PC-9 (cell line): ENCODE results near the gene GABRB1. TPM values are rescaled to one million over a fixed set of nuclear protein-coding genes. Genes with fewer than 3 reads are reported as not detected.

Experiments
- BruUV-seq: library from RNA; stranded (reverse); fragments of 400-500 nt; replicated peaks from 2 replicates; lab custom pipeline; 2021; lab: Mats Ljungman, UMichigan
- CTCF ChIA-PET: fragments of 300-600 bp; sonication (Branson Sonifier 250); formaldehyde crosslinking; loops from one replicate; lab custom pipeline; 2022; ENCODE audit warnings: antibody characterized with exemption; lab: Charles Lee
- POLR2A ChIA-PET: fragments of 300-600 bp; sonication (Branson Sonifier 250); formaldehyde crosslinking; loops from one replicate; lab custom pipeline; 2022; ENCODE audit warnings: antibody characterized with exemption; ENCODE audit not compliant: unreplicated experiment; lab: Charles Lee
- DNase-seq, 2 experiments: peaks; one replicate each; pipeline versions ENCODE4 v3.0.0 to v3.0.0-alpha.2; 2015 to 2022; ENCODE audit warnings: mixed read lengths in 1 of 2
- H2AFZ ChIP-seq: fragments of 200-600 bp; sonication (generic); 2 replicates; pipeline ENCODE4 v1.8.1; 2017; ENCODE audit warnings: antibody characterized with exemption
- H3F3A ChIP-seq: fragments of 200-600 bp; sonication (generic); 2 replicates; pipeline ENCODE4 v1.8.1; 2017; ENCODE audit warnings: antibody characterized with exemption, mild to moderate bottlenecking, low read depth; ENCODE audit not compliant: insufficient read depth
- H3K27ac ChIP-seq: fragments of 200-600 bp; sonication (generic); 2 replicates; pipeline ENCODE4 v1.6.1; 2016; ENCODE audit warnings: mixed run types
- H3K27me3 ChIP-seq: fragments of 200-600 bp; sonication (generic); 2 replicates; pipeline ENCODE4 v1.6.1; 2016; ENCODE audit warnings: low read depth, mixed run types; ENCODE audit not compliant: insufficient read depth
- H3K36me3 ChIP-seq: fragments of 200-600 bp; sonication (generic); 2 replicates; pipeline ENCODE4 v1.6.1; 2016; ENCODE audit warnings: low read depth, mixed run types
- H3K4me1 ChIP-seq: fragments of 200-600 bp; sonication (generic); replicated peaks from 2 replicates; pipeline ENCODE4 v1.6.1; 2016; ENCODE audit warnings: mixed run types; ENCODE audit not compliant: insufficient read depth
- H3K4me2 ChIP-seq: fragments of 200-600 bp; sonication (generic); 2 replicates; pipeline ENCODE4 v1.6.1; 2017; ENCODE audit warnings: mixed run types
- H3K4me3 ChIP-seq: fragments of 200-600 bp; sonication (generic); 2 replicates; pipeline ENCODE4 v1.6.1; 2016; ENCODE audit warnings: mixed run types
- H3K79me2 ChIP-seq: fragments of 200-600 bp; sonication (generic); 2 replicates; pipeline ENCODE4 v1.6.1; 2017; ENCODE audit warnings: low read depth, mixed run types
- H3K9me2 ChIP-seq: fragments of 200-600 bp; sonication (generic); 2 replicates; pipeline ENCODE4 v1.8.1; 2017; ENCODE audit warnings: mild to moderate bottlenecking; ENCODE audit not compliant: insufficient read depth
- H3K9me3 ChIP-seq: fragments of 200-600 bp; sonication (generic); 2 replicates; pipeline ENCODE4 v1.8.1; 2016; ENCODE audit warnings: low read depth; ENCODE audit not compliant: insufficient read depth
- H4K20me1 ChIP-seq: fragments of 200-600 bp; sonication (generic); 2 replicates; pipeline ENCODE4 v1.8.1; 2017; ENCODE audit not compliant: insufficient read depth
- CTCF ChIP-seq: fragments of 200-600 bp; sonication (generic); conservative IDR thresholded peaks from 2 replicates; pipeline ENCODE4 v1.6.1; 2017; ENCODE audit warnings: mixed run types, antibody characterized with exemption, mild to moderate bottlenecking, moderate library complexity
- EZH2 ChIP-seq: fragments of 200-600 bp; sonication (generic); IDR thresholded peaks from 2 replicates; pipeline ENCODE4 v1.8.0; 2017; ENCODE audit warnings: antibody characterized with exemption, low read depth
- intact Hi-C: fragments of 100-400 bp; cut with micrococcal nuclease; formaldehyde crosslinking; loops from one replicate; pipeline ENCODE4 v1.10.0; 2022; ENCODE audit not compliant: unreplicated experiment
- total RNA-seq: library from RNA; stranded (reverse); gene quantifications from 2 replicates; pipeline ENCODE4 v1.2.3, GENCODE V29; 2021

GABRB1 gene
- total RNA-seq, 1 experiment from 2014 or later = not detected

GRCh38 chr4:47221721-47222120, 190.4 kb downstream of the GABRB1 start:
- no peak for DNase-seq
- intact Hi-C loops = no loop called here
- POLR2A ChIA-PET = no interaction called here
- no peaks in the 10 kb centered on the region; the same call in 1 of the 2 replicates for H4K20me1 ChIP-seq
- H3K79me2 ChIP-seq = no peaks in the 10 kb centered on the region
- H3K9me2 ChIP-seq = no peaks in the 10 kb centered on the region
- H3K9me3 ChIP-seq = no peaks in the 10 kb centered on the region
- no peak overlapping the region for H3K4me2 ChIP-seq
- H3K36me3 ChIP-seq = no peaks in the 10 kb centered on the region
- TF ChIP-seq EZH2 = no peak
- no peak for TF ChIP-seq CTCF
- no TSS peak for BruUV-seq
- CTCF ChIA-PET = no interaction called here
- H2AFZ ChIP-seq = no peak overlapping the region
- H3K27ac ChIP-seq = no peak overlapping the region
- H3K4me1 ChIP-seq = no peaks in the 10 kb centered on the region
- no peaks in the 10 kb centered on the region for H3K27me3 ChIP-seq
- H3K4me3 ChIP-seq = no peak overlapping the region
- H3F3A ChIP-seq = no peaks in the 10 kb centered on the region

- Histone ChIP-seq H3K27me3 (no peaks in the 10 kb centered on the region), H3K27ac (no peak overlapping the region), H3K9me3 (no peaks in the 10 kb centered on the region), H3K9me2 (no peaks in the 10 kb centered on the region), H3F3A (no peaks in the 10 kb centered on the region), H3K4me2 (no peak overlapping the region), H4K20me1 (no peaks in the 10 kb centered on the region; the same call in 1 of the 2 replicates), H3K4me1 (no peaks in the 10 kb centered on the region), H3K36me3 (no peaks in the 10 kb centered on the region), H3K79me2 (no peaks in the 10 kb centered on the region), H3K4me3 (no peak overlapping the region), H2AFZ (no peak overlapping the region)
- no peak for DNase-seq
- intact Hi-C loops = no loop called here
- ChIA-PET POLR2A (no interaction called here), CTCF (no interaction called here)
- no TSS peak for BruUV-seq
- TF ChIP-seq CTCF (no peak), EZH2 (no peak)
Measured at GRCh38 chr4:47222276-47222675, 190.9 kb downstream of the GABRB1 start.

- H3K36me3 ChIP-seq = no peaks in the 10 kb centered on the region
- no peak for DNase-seq
- no peak overlapping the region for H3K27ac ChIP-seq
- intact Hi-C loops = no loop called here
- H3K9me3 ChIP-seq = no peaks in the 10 kb centered on the region
- H3F3A ChIP-seq = no peaks in the 10 kb centered on the region
- ChIA-PET CTCF (no interaction called here), POLR2A (no interaction called here)
- no peaks in the 10 kb centered on the region for H3K79me2 ChIP-seq
- TF ChIP-seq EZH2 = no peak
- TF ChIP-seq CTCF = no peak
- no peaks in the 10 kb centered on the region for H3K4me1 ChIP-seq
- H3K27me3 ChIP-seq = no peaks in the 10 kb centered on the region
- H3K4me3 ChIP-seq = no peak overlapping the region
- no peaks in the 10 kb centered on the region; the same call in 1 of the 2 replicates for H4K20me1 ChIP-seq
- H3K4me2 ChIP-seq = no peak overlapping the region
- BruUV-seq = no TSS peak
- H2AFZ ChIP-seq = no peak overlapping the region
- no peaks in the 10 kb centered on the region for H3K9me2 ChIP-seq
Measured at GRCh38 chr4:47224361-47224760, 193.0 kb downstream of the GABRB1 start.
